Measurements from ENCODE around the gene SMPDL3A.
"Not testable (repeated sequence)": the region's sequence is repeated elsewhere in the genome, so short reads cannot be mapped to it uniquely, and the experiment has no call there.

Gene SMPDL3A

GRCh38 chr6:122789182-122790027, at the start of gene SMPDL3A:
Gene SMPDL3A (plus strand): TSS chr6:122789258. CDS start chr6:122789347, 89 bp downstream.
- DNase-seq: peak; percentile 41

GRCh38 chr6:122740091-122740490, 49.0 kb upstream of the SMPDL3A start:
- no peak for DNase-seq

- no peak for DNase-seq
Observed at GRCh38 chr6:122740936-122741335, 48.1 kb upstream of the SMPDL3A start.

GRCh38 chr6:122744247-122744646, 44.8 kb upstream of the SMPDL3A start:
- not testable (repeated sequence) for DNase-seq

GRCh38 chr6:122744856-122745255, 44.2 kb upstream of the SMPDL3A start:
- DNase-seq: not testable (repeated sequence)

- DNase-seq: no peak
Observed at GRCh38 chr6:122746688-122747087, 42.4 kb upstream of the SMPDL3A start.

GRCh38 chr6:122747573-122747972, 41.5 kb upstream of the SMPDL3A start:
- no peak for DNase-seq

GRCh38 chr6:122748945-122749344, 40.1 kb upstream of the SMPDL3A start:
- DNase-seq: not testable (repeated sequence)

GRCh38 chr6:122749451-122750050, 39.5 kb upstream of the SMPDL3A start:
- DNase-seq: no peak

GRCh38 chr6:122751326-122751725, 37.7 kb upstream of the SMPDL3A start:
- no peak for DNase-seq

GRCh38 chr6:122752459-122752858, 36.6 kb upstream of the SMPDL3A start:
- DNase-seq: no peak

- DNase-seq: no peak
Observed at GRCh38 chr6:122753000-122753687, 35.9 kb upstream of the SMPDL3A start.

- DNase-seq: no peak
Observed at GRCh38 chr6:122753688-122754056, 35.4 kb upstream of the SMPDL3A start.

- DNase-seq: no peak
Observed at GRCh38 chr6:122754191-122754731, 34.8 kb upstream of the SMPDL3A start.

- DNase-seq: no peak
Observed at GRCh38 chr6:122755901-122756300, 33.2 kb upstream of the SMPDL3A start.

- no peak for DNase-seq
Observed at GRCh38 chr6:122758927-122759334, 30.1 kb upstream of the SMPDL3A start.

- DNase-seq: no peak
Observed at GRCh38 chr6:122760330-122760729, 28.7 kb upstream of the SMPDL3A start.

GRCh38 chr6:122766256-122766655, 22.8 kb upstream of the SMPDL3A start:
- DNase-seq: no peak

- DNase-seq: peak; percentile 19
Observed at GRCh38 chr6:122770835-122771601, 18.0 kb upstream of the SMPDL3A start.

- DNase-seq: no peak
Observed at GRCh38 chr6:122772724-122773415, 16.2 kb upstream of the SMPDL3A start.

- DNase-seq: no peak
Observed at GRCh38 chr6:122775975-122776374, 13.1 kb upstream of the SMPDL3A start.

- no peak for DNase-seq
Observed at GRCh38 chr6:122778302-122778701, 10.8 kb upstream of the SMPDL3A start.

Data from NCI-H1417 treated with DMSO at 0.1 percent for 48 hours (cell line).